Fibroblast of pulmonary artery (primary cell): ENCODE results near the gene LRRN4.
A peak's percentile ranks its signal among the peaks of the same experiment; 100 is the strongest.

ENCODE experiments used
- DNase-seq: peaks from one replicate; pipeline ENCODE4 v3.0.0-alpha.2; 2010; ENCODE audit warnings: low read depth
- H3K4me3 ChIP-seq: replicated peaks from 2 replicates; pipeline ENCODE4 v1.5.1; 2011; ENCODE audit warnings: low read depth, mild to moderate bottlenecking, control low read depth, low read length, moderate library complexity
- TF ChIP-seq, protein P1 (sequence below): IDR thresholded peaks from 2 replicates; pipeline ENCODE4 v1.5.1; 2011; ENCODE audit warnings: mild to moderate bottlenecking, control low read depth, low read length, inconsistent platforms; ENCODE audit errors: missing control alignments

The LRRN4 gene

DNA sequence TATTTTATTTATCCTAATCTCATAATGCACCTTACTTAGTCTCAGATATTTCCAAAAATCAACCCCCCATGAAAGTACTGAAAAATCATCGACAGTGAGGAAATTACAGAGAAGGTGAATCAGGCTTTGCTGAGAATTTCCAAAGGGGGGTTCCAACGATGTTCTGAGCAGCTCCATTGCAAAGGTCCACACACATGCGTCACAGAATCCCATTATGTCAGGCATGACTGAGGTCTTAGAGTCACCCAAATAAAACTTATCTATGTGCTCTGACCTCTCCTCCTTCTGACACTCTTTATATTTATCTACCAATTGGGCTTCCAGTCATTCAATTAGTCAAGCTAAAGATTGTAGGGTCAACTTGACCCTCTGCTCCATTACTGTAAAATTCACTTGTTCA lies 12.7 kb upstream of the LRRN4 start:
- TF ChIP-seq, protein P1, sequence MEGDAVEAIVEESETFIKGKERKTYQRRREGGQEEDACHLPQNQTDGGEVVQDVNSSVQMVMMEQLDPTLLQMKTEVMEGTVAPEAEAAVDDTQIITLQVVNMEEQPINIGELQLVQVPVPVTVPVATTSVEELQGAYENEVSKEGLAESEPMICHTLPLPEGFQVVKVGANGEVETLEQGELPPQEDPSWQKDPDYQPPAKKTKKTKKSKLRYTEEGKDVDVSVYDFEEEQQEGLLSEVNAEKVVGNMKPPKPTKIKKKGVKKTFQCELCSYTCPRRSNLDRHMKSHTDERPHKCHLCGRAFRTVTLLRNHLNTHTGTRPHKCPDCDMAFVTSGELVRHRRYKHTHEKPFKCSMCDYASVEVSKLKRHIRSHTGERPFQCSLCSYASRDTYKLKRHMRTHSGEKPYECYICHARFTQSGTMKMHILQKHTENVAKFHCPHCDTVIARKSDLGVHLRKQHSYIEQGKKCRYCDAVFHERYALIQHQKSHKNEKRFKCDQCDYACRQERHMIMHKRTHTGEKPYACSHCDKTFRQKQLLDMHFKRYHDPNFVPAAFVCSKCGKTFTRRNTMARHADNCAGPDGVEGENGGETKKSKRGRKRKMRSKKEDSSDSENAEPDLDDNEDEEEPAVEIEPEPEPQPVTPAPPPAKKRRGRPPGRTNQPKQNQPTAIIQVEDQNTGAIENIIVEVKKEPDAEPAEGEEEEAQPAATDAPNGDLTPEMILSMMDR = no peak

GRCh38 chr20:6061544-6061943 lies 7.7 kb upstream of the LRRN4 start:
- no peak overlapping the region for H3K4me3 ChIP-seq
- TF ChIP-seq, protein P1 = no peak
- DNase-seq = no peak

More for the DNA sequence above, 12.7 kb upstream of the LRRN4 start:
- no peak for DNase-seq
- no peak overlapping the region for H3K4me3 ChIP-seq

- H3K4me3 ChIP-seq = no peak overlapping the region
- TF ChIP-seq, protein P1 = no peak
- no peak for DNase-seq
Measured at GRCh38 chr20:6060213-6060612, 6.4 kb upstream of the LRRN4 start.

GRCh38 chr20:6058684-6059295 lies 4.9 kb upstream of the LRRN4 start:
- no peak overlapping the region for H3K4me3 ChIP-seq
- TF ChIP-seq, protein P1 = no peak
- DNase-seq = peak; percentile 66

GRCh38 chr20:6057691-6058090 lies 3.8 kb upstream of the LRRN4 start:
- no peak overlapping the region for H3K4me3 ChIP-seq
- DNase-seq = no peak
- TF ChIP-seq, protein P1 = no peak

DNA sequence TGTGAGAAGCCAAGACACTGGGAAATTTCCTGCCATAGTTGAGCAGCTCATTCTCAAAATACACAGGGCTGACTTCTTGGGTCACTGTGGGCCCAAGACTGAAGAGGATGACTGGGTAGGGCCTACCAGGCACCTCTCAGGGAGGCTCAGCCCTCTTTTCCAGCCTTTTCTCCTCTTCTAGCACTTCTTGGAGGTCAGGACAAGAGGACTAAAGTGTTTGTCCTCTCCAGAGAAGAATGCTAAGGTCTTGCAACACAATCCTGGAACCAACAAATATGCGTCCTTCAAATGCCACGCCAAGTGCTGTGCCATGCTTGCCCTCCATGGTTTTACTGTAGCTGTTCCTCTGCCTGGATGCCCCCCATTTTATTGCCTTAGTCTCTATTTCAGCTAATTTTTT lies 3.3 kb upstream of the LRRN4 start:
- no peak overlapping the region for H3K4me3 ChIP-seq
- TF ChIP-seq, protein P1 = no peak
- DNase-seq = no peak

DNA sequence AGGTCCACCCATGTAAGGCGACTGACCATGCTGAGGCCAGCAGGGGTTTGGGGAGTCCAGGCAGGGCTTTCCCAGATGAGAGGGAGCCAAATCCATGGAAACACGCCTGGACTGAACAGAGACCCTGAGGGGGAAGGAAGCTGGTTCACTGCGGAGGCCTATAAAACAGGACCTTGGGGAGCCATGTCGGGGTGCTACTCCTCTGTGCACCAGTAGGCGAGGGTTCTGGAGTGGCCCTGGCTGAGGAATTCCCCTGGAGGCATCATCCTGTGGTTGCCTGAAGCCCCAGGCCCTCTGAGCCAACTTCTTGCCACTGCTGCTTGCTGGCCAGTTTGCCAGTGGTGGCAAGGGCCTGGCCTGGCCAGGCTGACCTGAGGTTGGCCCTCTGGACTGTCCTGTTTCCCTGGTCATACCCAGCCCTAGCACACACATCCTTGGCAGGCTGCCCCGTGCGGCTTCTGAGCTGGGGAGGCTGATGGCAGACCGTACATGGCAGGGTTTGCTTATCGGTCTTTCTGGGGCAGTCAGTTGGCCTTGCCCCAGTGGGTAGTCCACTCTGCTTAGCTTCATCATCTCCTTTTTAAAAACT lies 2.2 kb upstream of the LRRN4 start:
- DNase-seq = no peak
- TF ChIP-seq, protein P1 = no peak
- H3K4me3 ChIP-seq = no peak overlapping the region
